GM12892 (cell line): ENCODE measurements around the gene ZNF93. TPM values are rescaled to one million over a fixed set of nuclear protein-coding genes. Genes with fewer than 3 reads are reported as not detected.
"Not testable (repeated sequence)": the region's sequence is repeated elsewhere in the genome, so short reads cannot be mapped to it uniquely, and the experiment has no call there.

Source experiments
- DNase-seq: peaks from one replicate; pipeline ENCODE4 v3.0.0; 2011; ENCODE audit not compliant: insufficient read length
- FAIRE-seq: peaks from 2 replicates; lab custom pipeline; 2011; peaks lifted over from hg19 to GRCh38; lab: Jason Lieb, UNC
- POLR2A ChIP-seq: IDR thresholded peaks from 2 replicates; pipeline ENCODE4 v1.6.1; 2011; ENCODE audit warnings: low read depth, low read length, control low read depth
- POLR2AphosphoS5 ChIP-seq: IDR thresholded peaks from 2 replicates; pipeline ENCODE4 v1.6.1; 2011; ENCODE audit warnings: low read depth, low read length, control low read depth
- TAF1 ChIP-seq: IDR thresholded peaks from 2 replicates; pipeline ENCODE4 v1.6.1; 2011; ENCODE audit warnings: low read depth, mild to moderate bottlenecking, control low read depth, low read length, borderline replicate concordance
- polyA plus RNA-seq: library from polyadenylated mRNA; unstranded; fragments of >200 nt; gene quantifications from one replicate; pipeline ENCODE4 v1.2.1, GENCODE V29; 2012; ENCODE audit warnings: missing spikeins, inconsistent platforms; ENCODE audit not compliant: missing spikeins

The ZNF93 gene
- 13.8 TPM for polyA plus RNA-seq

DNA sequence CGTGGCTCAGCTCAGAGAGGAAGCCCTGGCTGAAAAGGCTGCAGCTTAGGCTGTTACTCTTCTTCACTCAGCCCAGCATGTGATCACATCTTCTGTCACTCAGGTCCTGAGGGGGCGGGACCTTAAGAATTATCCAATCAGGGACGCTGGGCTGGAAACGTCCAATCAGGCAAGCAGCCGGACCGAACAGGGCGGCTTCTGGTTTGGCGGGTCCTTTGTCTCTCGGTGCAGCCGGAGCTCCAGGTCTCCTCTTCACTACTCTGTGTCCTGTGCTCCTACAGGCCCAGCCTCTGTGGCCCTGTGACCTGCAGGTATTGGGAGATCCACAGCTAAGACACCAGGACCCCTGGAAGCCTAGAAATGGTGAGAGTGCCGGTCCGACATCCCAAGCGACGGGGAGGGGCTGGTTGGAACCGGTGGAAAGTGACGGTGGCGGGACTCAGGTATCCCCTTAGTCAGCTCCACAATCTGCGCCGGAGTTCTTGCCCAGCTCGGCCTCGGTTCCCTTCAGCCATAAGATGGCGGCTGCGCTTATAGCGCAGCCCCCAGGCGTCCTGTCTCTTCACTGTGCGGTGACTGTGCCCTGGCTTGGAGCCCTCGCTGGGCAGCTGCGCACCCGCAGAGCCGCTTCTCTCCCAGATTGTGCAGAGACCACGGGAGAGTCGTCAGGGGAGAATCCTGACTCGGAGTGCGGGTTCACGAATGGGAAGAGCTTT is at the start of gene ZNF93:
TSS of gene ZNF93 (plus strand) at position 218 of the 716 bp plus-strand sequence. CDS start at position 361, 143 bp downstream.
- peak; percentile 54 for DNase-seq
- TF ChIP-seq TAF1 (0 out of 2 replicates have a peak, but pooled peaks have one; percentile 46), POLR2A (peak; percentile 83), POLR2AphosphoS5 (peak; percentile 78; the same call in 1 of the 2 replicates)
- FAIRE-seq: peak; percentile 93

DNA sequence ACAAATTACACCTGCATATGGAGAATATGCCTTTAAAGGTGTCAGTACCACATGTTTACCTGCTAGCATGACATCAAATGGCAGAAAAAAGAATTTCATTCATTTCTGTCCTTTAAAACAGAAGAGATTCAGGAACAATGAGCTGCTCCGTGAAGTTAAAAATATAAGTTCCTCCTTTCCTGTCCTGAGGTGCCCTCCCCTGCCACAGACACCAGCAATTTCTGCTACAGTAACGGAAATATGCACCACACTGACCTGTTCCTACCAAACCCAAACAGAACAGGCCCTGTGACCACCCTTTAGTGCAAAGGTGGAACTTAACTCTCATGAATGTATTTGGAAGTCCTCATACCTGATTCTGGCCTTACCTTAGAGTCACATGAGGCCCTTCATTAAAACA is 49.0 kb upstream of the ZNF93 start:
- FAIRE-seq, DNase-seq: not testable (repeated sequence)

DNA sequence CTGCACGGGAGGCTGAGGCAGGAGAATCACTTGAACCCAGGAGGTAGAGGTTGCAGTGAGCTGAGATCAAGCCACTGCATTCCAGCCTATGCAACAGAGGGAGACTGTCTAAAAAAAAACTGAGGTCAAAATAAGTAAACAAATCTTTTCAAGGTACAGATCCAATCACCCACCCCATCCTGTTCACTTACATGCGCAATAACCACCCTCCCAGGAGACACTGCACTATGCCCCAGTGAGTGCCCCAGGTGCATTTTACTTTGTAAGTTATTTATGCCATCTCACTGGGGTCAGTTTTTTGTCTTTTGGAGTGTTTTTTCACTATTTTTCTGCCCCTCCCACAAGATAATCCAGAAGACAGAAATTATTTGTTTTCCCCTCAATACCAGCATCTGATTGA is 42.0 kb upstream of the ZNF93 start:
- no peak for TF ChIP-seq POLR2AphosphoS5
- no peak for TF ChIP-seq TAF1
- no peak for TF ChIP-seq POLR2A
- no peak for DNase-seq
- no peak for FAIRE-seq

DNA sequence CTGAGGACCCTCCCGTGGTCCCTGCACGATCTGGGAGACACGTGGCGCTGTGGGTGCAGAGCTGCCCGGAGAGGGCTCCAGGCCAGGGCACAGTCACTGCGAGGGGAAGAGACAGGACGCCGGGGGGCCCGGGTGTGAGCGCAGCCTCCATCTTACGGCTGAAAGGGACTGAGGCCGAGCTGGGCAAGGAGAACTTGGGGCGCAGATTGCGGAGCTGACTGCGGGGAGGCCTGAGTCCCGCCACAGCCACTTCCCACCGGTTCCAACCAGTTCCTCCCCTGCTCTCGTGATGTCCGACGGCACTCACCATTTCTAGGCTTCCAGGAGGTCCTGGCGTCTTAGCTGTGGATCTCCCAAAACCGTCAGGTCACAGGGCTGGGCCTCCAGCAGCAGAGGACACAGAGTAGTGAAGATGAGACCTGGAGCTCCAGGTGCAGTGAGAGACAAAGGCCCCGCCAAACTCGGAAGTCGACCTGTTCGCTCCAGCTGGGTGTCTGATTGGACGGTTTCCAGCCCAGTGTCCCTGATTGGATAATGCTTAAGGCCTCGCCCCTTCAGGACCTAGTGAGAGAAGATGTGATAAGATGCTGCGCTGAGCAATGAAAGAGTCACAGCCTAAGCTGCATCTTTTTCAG is 39.9 kb upstream of the ZNF93 start:
- no peak for FAIRE-seq
- TF ChIP-seq POLR2A (no peak), TAF1 (no peak), POLR2AphosphoS5 (no peak)
- DNase-seq: no peak

DNA sequence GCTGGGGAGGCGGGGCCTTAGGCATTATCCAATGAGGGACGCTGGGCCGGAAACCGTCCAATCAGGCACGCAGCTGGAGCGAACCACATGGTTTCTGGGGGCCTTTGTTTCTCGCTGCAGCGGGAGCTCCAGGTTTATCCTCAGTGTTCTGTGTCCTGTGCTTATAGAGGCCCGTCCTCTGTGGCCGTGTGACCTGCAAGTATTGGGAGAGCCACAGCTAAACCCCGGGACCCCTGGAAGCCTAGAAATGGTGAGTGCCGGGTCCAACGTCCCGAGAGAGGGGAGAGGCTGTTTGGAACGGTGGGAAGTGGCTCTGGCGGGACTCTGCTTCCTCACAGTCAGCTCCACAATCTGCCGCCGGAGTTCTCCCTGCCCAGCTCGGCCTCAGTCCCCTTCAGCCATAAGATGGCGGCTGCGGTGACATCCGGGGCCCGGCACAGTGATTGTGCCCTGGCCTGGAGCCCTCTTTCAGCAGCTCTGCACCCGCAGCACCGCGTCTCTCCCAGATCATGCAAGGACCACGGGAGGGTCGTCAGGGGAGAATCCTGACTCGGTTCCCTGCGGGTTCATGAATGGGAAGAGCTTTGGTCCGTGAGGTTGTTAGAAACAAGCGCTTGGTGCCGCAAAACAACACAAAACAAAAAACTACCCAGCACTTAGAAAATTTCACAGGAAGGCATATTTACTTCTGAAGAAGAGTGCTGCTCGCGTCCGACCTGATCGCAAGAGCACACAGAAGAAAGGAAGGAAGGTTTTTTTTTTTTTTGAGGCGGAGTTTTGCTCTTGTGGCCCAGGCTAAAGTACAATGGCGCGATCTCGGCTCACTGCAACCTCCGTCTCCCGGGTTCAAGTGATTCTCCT is 34.8 kb upstream of the ZNF93 start, which contains the start of gene ZNF253:
TSS of gene ZNF253 (plus strand) at position 133 of the 861 bp plus-strand sequence. CDS start at position 248, 115 bp downstream.
- FAIRE-seq (peak; percentile 78), DNase-seq (peak; percentile 69)

DNA sequence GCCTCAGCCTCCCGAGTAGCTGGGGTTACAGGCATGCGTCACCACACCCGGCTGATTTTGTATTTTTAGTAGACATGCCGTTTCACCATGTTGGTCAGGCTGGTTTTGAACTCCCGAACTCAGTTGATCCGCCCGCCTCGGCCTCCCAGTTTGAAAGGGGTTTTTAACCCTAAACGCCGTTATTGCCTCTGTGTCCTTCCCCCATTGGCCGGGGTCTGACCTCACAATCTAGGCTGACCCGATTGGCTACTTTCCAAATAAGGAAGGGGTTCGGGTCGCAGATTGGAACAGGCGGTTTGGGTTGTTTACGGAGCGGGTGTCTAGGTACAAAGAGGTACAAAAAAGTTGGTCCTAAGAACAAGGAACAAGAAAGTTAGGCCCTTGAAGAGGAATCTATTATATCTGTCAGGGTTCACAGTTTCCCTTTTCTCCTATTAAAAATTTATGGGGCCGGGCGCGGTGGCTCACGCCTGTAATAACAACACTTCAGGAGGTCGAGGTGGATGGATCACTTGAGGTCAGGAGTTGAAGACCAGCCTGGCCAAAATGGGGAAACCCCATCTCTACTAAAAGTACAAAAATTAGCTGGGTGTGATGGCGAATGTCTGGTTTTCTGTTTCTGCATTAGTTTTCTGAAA is 34.0 kb upstream of the ZNF93 start:
- DNase-seq (no peak), FAIRE-seq (peak; percentile 38)
- TF ChIP-seq POLR2AphosphoS5: no peak
- no peak for TF ChIP-seq POLR2A

More for the DNA sequence above, 34.8 kb upstream of the ZNF93 start, which contains the start of gene ZNF253:
- TF ChIP-seq POLR2A (peak; percentile 92), TAF1 (peak; percentile 72; the same call in 1 of the 2 replicates), POLR2AphosphoS5 (peak; percentile 93)

DNA sequence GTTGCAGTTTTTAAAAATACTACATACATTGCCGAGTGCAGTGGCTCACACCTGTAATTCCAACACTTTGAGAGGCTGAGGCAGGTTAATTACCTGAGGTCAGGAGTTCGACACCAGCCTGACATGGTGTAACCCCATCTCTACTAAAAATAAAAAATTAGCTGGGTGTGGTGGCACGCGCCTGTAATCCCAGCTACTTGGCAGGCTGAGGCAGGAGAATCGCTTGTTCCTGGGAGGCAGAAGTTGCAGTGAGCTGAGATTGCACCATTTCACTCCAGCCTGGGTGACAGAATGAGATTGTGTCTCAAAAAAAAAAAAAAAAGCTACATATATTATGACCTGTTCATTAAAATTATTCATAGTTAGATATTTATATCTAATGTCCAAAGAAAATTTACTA is 30.7 kb upstream of the ZNF93 start:
- not testable (repeated sequence) for FAIRE-seq, DNase-seq

DNA sequence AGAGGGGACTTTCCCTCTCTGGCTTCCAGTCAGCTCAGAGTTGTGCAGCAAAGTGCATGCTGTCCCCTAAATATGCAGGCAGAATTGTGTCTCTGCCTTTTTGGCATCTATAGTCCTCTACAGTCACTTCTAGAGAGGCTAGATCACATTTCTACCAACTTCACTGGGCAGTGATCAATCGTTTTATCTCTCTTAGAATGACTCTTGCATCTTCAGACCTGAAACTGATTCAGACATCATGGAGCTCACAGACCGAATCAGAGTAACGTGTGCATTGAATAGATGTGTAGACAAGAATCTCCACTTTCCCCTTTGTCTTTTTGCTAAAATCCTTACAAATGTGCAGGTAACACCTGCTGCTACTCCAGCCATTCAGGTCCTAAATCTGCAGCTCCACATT is 28.8 kb upstream of the ZNF93 start:
- DNase-seq (no peak), FAIRE-seq (no peak)
- TF ChIP-seq POLR2AphosphoS5 (no peak), TAF1 (no peak), POLR2A (no peak)

DNA sequence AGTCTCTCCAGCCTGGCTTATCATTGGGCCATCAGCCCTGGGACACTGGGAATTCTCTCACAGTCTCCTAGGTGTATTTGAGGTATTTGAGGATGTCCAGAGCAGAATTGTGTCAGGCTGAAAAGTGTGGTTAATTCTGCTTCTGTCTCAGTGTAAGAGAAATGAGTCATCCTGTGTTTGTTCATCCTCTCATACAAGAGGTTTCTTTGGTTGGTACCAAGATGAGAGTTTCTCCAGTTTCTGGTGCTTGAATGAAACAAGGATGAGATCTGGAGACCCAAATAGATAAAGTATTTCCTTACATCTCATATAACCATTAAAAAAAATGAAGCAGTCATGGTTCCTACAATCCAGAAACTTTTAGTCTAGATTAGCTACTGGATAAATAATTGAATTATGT is 27.4 kb upstream of the ZNF93 start:
- DNase-seq (no peak), FAIRE-seq (no peak)
- TF ChIP-seq TAF1 (no peak), POLR2AphosphoS5 (no peak), POLR2A (no peak)

DNA sequence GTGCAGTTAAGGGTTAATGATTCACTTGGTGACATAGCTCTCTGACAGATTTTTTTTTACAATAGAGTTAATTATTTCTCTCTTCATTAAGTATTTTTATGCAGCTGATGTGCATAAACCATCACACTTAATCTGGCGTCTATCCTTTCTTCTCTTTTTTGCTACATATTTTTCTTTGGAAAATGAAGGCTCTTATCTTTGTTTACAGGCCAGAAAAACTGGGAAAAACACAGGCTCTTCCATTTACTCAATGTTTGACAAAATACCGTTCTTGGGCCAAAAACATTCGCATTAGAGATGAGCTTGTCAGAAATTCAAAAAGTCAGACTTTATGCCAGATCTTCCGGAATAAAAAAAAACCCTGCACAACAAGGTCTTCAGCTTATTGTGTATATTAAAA is 23.0 kb upstream of the ZNF93 start:
- DNase-seq: no peak
- FAIRE-seq: no peak
- no peak for TF ChIP-seq POLR2A
- TF ChIP-seq POLR2AphosphoS5: no peak
- TF ChIP-seq TAF1: no peak

DNA sequence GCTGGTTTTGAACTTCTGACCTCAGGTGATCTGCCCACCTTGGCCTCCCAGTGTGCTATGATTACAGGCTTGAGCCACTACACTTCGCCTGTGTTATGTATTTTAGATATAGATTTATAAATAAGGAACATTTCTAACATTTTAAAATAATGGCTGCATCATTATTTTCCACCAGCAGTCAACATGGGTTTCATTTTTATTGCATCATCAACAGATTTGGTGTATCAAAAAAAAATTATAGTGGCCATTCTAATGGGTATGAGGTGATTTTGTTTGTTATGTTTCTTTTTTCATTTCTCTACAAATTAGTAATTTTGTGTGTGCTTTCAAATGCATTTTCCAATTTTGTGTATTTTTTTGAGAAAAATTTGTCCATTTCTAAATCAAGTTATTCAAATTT is 16.2 kb upstream of the ZNF93 start:
- DNase-seq (no peak), FAIRE-seq (no peak)
- TF ChIP-seq TAF1 (no peak), POLR2AphosphoS5 (no peak), POLR2A (no peak)

DNA sequence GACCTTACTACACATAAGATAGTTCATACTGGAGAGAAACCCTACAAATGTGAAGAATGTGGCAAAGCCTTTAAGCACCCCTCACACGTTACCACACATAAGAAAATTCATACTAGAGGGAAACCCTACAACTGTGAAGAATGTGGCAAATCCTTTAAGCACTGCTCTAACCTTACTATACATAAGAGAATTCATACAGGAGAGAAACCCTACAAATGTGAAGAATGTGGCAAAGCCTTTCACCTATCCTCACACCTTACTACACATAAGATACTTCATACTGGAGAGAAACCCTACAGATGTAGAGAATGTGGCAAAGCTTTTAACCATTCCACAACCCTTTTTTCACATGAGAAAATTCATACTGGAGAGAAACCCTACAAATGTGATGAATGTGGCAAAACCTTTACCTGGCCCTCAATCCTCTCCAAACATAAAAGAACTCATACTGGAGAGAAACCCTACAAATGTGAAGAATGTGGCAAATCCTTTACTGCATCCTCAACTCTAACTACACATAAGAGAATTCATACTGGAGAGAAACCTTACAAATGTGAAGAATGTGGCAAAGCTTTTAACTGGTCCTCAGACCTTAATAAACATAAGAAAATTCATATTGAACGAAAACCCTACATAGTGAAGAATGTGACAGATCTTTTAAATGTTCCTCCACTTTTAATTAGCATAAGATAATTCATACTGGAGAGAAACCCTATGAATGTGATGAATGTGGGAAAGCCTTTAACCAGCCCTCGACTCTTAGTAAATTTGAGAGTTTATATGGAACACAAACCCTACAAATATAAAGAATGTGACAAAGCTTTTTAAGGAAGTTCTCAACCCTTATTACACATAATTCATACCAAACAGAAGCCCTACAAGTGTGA is 8.4 kb upstream of the ZNF93 start:
- not testable (repeated sequence) for FAIRE-seq, DNase-seq
